GM21723 (cell line): Measurements from ENCODE around the gene CASS4.

Experiments used
- ATAC-seq: cut with Tn5 transposase; IDR thresholded peaks from one replicate; pipeline ENCODE4 v1.9.1; 2021; ENCODE audit warnings: mild to moderate bottlenecking, moderate library complexity; ENCODE audit not compliant: unreplicated experiment

CASS4 gene

DNA sequence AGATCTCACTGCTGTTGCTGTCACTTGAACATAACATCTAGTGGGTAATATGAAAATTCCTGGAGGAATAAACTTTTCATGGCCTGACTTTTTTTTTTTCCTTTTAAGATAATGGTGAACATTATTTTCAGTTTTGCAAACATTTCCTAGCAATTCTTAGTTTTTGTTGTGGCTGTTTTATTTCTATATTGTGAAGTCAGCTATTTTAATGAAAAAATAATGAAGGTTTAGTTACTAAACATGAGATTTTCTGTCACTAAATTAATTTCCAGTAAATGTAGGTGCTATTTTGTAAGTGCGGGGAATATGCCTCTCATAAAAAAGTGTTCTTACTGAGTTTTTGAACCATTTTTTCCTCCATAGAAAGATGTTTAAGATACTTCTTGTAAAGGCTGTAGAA is 89.1 kb downstream of the CASS4 start:
- no peak for ATAC-seq

DNA sequence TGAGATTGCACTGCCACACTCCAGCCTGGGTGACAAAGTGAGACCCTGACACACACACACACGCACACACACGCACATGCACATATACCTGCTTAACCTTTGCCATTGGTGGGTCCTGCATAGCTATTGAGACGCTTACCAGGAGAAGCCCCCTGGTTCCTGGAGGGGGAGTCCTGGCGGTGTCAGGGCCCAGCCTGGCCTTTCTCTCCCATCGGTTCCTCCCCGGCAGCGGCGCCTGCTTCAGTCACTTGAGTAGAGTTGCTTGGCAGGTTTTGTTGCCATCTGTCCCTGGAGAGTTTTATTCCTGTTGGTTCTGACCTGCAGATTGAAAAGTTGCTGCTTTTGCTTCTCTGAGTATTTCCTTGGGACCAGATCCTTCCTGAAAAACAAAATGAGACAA is 91.9 kb downstream of the CASS4 start:
- no peak for ATAC-seq

DNA sequence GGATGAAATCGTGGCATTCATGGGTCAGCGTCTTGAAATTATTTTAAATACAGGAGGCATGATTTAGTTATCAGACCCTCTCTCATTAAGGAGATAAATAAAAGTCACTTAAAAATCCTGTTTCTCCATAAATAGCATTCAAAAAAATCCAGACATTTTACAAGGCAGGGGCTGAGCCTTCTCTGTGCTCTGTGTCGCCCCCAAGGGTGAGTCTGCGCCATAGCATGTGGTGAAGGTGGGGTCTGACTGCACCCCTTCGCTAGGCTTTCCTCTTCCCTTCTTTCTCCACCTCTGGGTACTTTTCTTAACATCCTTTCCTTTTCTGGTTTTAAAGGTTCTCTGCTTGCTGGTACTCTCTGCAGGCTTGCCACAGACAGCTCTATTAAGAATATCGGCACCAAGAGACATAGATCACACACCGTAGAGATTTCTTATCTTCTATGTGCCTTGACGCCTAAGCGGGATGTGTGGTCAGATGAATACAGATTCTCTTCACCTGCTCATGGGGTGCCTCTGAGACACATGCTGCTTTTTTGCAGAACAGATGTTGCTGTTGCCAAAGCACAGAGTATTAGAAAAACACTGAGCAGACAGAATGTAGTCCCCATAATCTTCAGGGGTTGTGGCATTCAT is 92.4 kb downstream of the CASS4 start:
- no peak for ATAC-seq

DNA sequence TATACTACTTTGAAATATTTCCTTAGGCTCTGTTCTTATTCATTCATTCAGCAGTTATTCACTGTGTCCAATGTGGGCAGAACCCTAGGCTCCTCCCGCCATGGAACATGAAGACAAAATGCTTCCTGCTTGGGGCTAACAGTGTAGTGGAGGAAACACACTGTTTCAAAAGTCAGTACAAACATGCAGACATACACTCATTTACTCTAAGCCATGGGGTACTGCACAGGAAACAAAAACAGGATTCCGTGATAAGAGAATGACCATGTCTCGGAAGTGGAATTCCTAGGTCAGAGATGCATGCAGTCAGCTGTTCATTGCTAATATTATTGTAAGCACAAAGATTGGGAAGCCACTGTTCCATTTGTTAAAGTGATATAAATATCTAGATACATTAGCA is 94.0 kb downstream of the CASS4 start:
- ATAC-seq = no peak
